Prostate gland (tissue), 2 donors: Measurements from ENCODE around the gene LRRN3.
"Not testable (repeated sequence)": the region's sequence is repeated elsewhere in the genome, so short reads cannot be mapped to it uniquely, and the experiment has no call there.

Experiments
- POLR2A ChIP-seq: fragments of 450-650 bp; IDR thresholded peaks from one replicate; pipeline ENCODE4 v1.6.1; 2016; ENCODE audit warnings: antibody characterized with exemption, mild to moderate bottlenecking
- POLR2AphosphoS5 ChIP-seq: sonication (generic); formaldehyde crosslinking; IDR thresholded peaks from one replicate; pipeline ENCODE4 v1.6.1; 2017; ENCODE audit warnings: antibody characterized with exemption
- TF ChIP-seq, protein P1 (sequence below), 4 experiments: fragments of 200-600 bp in 2 of 4; fragments of 450-650 bp in 2 of 4; sonication (generic) in 2 of 4; IDR thresholded peaks; 1 replicate in 3 of 4; 2 replicates in 1 of 4; pipeline ENCODE4 v1.5.1; 2016 to 2019; ENCODE audit warnings: antibody characterized with exemption in 4 of 4, mild to moderate bottlenecking in 2 of 4, moderate library complexity in 2 of 4

GRCh38 chr7:111072658-111073057 lies 18.3 kb upstream of the LRRN3 start:
- TF ChIP-seq, protein P1, sequence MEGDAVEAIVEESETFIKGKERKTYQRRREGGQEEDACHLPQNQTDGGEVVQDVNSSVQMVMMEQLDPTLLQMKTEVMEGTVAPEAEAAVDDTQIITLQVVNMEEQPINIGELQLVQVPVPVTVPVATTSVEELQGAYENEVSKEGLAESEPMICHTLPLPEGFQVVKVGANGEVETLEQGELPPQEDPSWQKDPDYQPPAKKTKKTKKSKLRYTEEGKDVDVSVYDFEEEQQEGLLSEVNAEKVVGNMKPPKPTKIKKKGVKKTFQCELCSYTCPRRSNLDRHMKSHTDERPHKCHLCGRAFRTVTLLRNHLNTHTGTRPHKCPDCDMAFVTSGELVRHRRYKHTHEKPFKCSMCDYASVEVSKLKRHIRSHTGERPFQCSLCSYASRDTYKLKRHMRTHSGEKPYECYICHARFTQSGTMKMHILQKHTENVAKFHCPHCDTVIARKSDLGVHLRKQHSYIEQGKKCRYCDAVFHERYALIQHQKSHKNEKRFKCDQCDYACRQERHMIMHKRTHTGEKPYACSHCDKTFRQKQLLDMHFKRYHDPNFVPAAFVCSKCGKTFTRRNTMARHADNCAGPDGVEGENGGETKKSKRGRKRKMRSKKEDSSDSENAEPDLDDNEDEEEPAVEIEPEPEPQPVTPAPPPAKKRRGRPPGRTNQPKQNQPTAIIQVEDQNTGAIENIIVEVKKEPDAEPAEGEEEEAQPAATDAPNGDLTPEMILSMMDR (IDR thresholded peaks at IDR 0.05) = not testable (repeated sequence)
- not testable (repeated sequence) for TF ChIP-seq POLR2AphosphoS5, POLR2A
